Epidermal melanocyte (primary cell): ENCODE measurements around the gene PRDM2.
"Not testable (repeated sequence)": the region's sequence is repeated elsewhere in the genome, so short reads cannot be mapped to it uniquely, and the experiment has no call there.

Source experiments
- DNase-seq: peaks from one replicate; pipeline ENCODE4 v3.0.0; 2011; ENCODE audit warnings: low spot score; ENCODE audit not compliant: insufficient read length

PRDM2 gene, protein sequence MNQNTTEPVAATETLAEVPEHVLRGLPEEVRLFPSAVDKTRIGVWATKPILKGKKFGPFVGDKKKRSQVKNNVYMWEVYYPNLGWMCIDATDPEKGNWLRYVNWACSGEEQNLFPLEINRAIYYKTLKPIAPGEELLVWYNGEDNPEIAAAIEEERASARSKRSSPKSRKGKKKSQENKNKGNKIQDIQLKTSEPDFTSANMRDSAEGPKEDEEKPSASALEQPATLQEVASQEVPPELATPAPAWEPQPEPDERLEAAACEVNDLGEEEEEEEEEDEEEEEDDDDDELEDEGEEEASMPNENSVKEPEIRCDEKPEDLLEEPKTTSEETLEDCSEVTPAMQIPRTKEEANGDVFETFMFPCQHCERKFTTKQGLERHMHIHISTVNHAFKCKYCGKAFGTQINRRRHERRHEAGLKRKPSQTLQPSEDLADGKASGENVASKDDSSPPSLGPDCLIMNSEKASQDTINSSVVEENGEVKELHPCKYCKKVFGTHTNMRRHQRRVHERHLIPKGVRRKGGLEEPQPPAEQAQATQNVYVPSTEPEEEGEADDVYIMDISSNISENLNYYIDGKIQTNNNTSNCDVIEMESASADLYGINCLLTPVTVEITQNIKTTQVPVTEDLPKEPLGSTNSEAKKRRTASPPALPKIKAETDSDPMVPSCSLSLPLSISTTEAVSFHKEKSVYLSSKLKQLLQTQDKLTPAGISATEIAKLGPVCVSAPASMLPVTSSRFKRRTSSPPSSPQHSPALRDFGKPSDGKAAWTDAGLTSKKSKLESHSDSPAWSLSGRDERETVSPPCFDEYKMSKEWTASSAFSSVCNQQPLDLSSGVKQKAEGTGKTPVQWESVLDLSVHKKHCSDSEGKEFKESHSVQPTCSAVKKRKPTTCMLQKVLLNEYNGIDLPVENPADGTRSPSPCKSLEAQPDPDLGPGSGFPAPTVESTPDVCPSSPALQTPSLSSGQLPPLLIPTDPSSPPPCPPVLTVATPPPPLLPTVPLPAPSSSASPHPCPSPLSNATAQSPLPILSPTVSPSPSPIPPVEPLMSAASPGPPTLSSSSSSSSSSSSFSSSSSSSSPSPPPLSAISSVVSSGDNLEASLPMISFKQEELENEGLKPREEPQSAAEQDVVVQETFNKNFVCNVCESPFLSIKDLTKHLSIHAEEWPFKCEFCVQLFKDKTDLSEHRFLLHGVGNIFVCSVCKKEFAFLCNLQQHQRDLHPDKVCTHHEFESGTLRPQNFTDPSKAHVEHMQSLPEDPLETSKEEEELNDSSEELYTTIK (N-terminal part only)

GRCh38 chr1:13699936-13700520 lies at the start of gene PRDM2:
TSS of gene PRDM2 (plus strand) at chr1:13700188. CDS start at chr1:13715606, 15,418 bp downstream.
- DNase-seq: peak; percentile 19

GRCh38 chr1:13651279-13651678 lies 48.7 kb upstream of the PRDM2 start:
- no peak for DNase-seq

DNA sequence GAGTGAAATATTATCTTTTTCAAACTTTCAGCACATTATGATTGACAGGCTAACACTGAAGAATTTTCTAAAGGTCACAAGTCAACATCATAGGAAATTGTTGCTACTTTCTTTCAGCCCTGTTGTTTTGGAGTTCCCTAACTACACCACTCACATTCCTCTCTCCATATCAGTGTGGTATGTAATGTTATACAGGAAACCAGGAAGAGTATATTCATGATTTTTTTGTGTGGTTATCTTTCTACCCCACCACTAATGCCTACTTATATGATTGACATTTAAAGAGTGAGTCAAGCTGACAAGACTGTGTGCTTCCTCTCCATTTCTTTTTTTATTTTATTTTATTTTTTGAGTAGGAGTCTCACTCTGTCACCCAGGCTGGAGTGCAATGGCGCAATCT lies 47.8 kb upstream of the PRDM2 start:
- no peak for DNase-seq

DNA sequence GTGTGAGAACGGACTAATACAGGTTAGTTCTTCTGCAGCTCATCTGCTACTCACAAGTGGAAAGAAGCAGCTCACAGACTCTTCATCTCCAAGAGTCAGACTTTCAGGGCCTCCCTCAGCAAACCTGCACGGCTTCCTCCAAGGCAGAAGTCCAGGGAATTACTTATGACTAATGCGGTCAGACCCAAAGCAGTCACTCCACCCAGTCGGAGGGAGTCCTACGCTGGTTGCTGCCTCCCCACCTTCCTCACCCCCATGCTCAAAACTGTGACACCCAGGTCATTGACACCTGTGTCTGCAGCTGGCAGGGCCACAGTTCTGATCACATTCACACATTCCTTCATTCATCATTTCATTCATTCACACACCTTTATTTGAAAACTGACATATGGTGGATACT lies 38.4 kb upstream of the PRDM2 start:
- no peak for DNase-seq

DNA sequence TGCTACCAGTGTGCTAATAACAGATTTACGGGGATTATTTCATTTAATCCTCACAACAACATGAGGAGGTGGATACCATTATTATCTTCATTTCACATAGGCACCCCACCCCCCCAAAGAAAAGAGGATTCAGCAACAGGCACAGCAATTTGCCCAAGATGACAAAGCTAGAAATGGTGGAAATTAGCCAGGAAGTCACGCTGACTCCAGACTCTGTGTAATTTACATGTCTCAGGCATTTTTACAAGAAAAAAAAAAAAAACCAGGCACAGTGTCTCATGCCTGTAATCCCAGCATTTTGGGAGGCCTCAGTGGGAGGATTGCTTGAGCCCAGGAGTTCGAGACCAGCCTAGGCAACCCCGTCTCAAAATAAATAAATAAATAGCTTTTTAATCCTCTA lies 37.5 kb upstream of the PRDM2 start:
- DNase-seq: peak; percentile 68

GRCh38 chr1:13663969-13664368 lies 36.0 kb upstream of the PRDM2 start:
- DNase-seq: no peak

GRCh38 chr1:13664451-13664850 lies 35.5 kb upstream of the PRDM2 start:
- DNase-seq: no peak

- DNase-seq: no peak
These were observed 33.7 kb upstream of the PRDM2 start for GRCh38 chr1:13666317-13666716.

GRCh38 chr1:13667691-13668090 lies 32.3 kb upstream of the PRDM2 start:
- no peak for DNase-seq

- no peak for DNase-seq
These were observed 25.6 kb upstream of the PRDM2 start for GRCh38 chr1:13674377-13674776.

DNA sequence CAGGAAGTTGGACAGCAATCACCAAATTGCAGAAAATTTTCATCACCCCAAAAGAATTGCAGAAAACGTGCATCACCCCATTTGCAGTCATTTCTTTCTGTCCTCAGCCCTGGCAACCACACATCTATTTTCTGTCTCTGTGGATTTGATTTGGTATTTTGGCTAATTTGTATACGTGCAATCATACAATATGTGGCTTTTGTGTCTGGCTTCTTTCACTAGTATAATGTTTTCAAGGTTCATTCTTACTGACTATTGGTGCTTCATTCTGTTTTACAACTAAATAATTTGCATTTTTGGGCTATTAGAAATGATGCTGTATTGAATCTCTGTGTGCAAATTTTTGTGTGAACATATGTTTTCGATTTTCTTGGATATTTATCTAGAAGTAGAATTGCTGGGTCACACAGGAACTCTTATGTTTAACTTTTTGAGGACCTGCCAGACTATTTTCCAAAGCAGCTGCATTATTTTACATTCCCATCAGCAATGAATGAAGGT lies 24.8 kb upstream of the PRDM2 start:
- DNase-seq: no peak

DNA sequence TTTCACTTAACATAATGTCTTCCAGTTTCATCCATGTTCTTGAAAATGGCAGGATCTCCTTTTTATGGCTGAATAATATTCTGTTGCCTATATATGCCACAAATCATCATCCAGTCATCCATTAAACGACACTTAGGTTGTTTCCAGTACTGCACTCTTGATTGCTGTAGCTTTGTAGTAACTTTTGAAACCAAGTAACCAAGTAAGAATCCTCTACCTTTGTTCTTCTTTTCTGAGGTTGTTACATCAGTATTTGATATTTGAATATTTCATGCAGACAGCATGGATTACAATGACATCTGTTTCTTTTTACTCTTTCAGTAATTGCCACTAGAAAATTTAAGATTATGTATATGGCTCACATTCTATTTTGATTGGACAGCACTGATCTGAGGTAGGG lies 22.1 kb upstream of the PRDM2 start:
- no peak for DNase-seq

DNA sequence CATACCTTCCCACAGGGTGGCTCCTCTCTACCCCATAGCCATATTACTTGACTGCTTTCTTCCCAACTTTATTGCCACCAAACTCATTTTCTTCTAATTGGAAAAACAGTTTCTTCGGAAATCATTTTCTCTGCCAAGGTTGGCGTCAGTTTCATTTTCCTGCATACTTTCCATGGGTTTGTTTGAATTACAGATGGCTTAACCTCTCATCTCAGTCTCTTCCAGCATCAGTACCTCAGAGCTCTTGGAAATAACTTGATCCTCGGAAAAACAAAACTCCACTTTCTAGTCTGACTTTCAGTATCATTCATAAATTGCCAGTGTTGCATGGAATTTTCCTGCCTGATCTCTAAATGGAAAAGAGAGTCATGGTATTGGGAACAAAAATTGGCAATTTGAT lies 20.3 kb upstream of the PRDM2 start:
- no peak for DNase-seq

GRCh38 chr1:13680609-13681008 lies 19.4 kb upstream of the PRDM2 start:
- DNase-seq: not testable (repeated sequence)

DNA sequence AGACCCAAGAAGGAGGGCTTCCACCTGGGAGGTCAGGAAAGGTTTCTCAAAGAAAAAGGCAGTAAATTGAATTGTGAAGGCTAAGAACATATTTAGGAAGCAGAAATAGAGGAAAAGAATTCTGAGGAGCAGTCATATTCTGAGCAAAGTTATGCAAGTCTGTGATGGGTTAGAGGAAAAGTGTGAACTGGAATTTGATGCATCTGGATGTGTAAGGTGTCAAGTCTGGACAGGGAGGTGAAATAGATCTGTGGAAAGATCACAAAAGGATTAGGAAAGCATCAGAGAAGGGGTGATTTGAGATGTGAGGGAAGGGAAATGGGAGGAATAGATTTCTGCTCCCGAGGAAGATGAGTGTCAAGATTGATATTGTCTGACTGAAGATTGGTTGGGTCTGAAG lies 18.1 kb upstream of the PRDM2 start:
- no peak for DNase-seq

GRCh38 chr1:13682444-13682843 lies 17.5 kb upstream of the PRDM2 start:
- DNase-seq: no peak

- DNase-seq: no peak
These were observed 16.8 kb upstream of the PRDM2 start for GRCh38 chr1:13683206-13683605.

DNA sequence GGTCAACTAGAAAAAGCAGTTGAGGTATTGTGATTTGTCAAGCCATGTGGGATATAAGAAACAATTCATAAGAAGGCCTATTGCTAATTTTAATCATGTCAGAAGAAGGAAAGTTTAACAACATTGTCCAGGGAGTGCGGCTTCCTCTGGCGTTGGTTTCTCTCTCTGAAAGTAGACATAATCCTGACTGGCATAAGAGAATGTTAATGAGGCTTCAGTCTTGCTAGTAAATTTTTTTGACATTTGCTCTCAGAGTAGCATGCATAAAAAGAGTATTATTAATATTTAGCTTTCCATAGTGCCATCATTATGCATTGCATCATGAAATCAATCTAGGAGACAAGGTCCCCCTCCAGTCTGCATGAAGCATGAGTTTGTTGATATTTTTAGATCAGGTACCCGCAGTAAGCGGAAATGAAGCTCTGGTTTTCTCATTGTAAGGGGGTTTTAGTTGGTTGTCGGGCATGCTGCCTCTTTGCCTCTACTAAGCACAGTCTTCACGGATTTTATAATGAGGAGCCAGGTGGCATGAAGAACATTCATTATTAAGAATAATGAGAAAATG lies 12.8 kb upstream of the PRDM2 start:
- no peak for DNase-seq

GRCh38 chr1:13693094-13693493 lies 6.9 kb upstream of the PRDM2 start:
- not testable (repeated sequence) for DNase-seq

- no peak for DNase-seq
These were observed 4.9 kb upstream of the PRDM2 start for GRCh38 chr1:13694886-13695684.
